Neural cell (in vitro differentiated cells): ENCODE results near the gene NELFA. TPM values are rescaled to one million over a fixed set of nuclear protein-coding genes. Genes with fewer than 3 reads are reported as not detected.

Experiments used
- H2AFZ ChIP-seq: fragments of 200-600, 300-800 bp; sonication (generic), shearing (Covaris generic); 2 replicates; pipeline ENCODE4 v1.6.0; 2014; ENCODE audit warnings: low read depth, mild to moderate bottlenecking, antibody characterized with exemption, low read length, moderate library complexity
- H3F3A ChIP-seq: fragments of 200-600 bp; shearing (Covaris generic); 2 replicates; pipeline ENCODE4 v1.6.1; 2016; ENCODE audit warnings: mild to moderate bottlenecking, moderate library complexity, mixed read lengths, antibody characterized with exemption, low read length; ENCODE audit not compliant: insufficient read depth, poor library complexity, severe bottlenecking
- H3K27ac ChIP-seq: fragments of 200-600, 300-800 bp; sonication (generic), shearing (Covaris generic); 2 replicates; pipeline ENCODE4 v1.5.1; 2014; ENCODE audit warnings: mild to moderate bottlenecking, low read length, moderate library complexity
- H3K27me3 ChIP-seq: fragments of 300-800, 200-600 bp; sonication (generic), shearing (Covaris generic); 2 replicates; pipeline ENCODE4 v1.6.0; 2014; ENCODE audit warnings: mild to moderate bottlenecking, low read depth, low read length, moderate library complexity; ENCODE audit not compliant: insufficient read depth
- H3K36me3 ChIP-seq: fragments of 300-800, 200-600 bp; sonication (generic), shearing (Covaris generic); 2 replicates; pipeline ENCODE4 v1.5.1; 2014; ENCODE audit warnings: mild to moderate bottlenecking, antibody characterized with exemption, low read length, moderate library complexity; ENCODE audit not compliant: insufficient read depth
- H3K4me2 ChIP-seq: fragments of 300-800, 200-600 bp; sonication (generic), shearing (Covaris generic); 2 replicates; pipeline ENCODE4 v1.6.0; 2014; ENCODE audit warnings: mild to moderate bottlenecking, low read length
- H3K4me3 ChIP-seq: fragments of 300-800, 200-600 bp; sonication (generic), shearing (Covaris generic); 2 replicates; pipeline ENCODE4 v1.5.1; 2014; ENCODE audit warnings: mild to moderate bottlenecking, low read length, moderate library complexity
- H3K79me2 ChIP-seq: fragments of 200-600 bp; shearing (Covaris generic); replicated peaks from 2 replicates; pipeline ENCODE4 v1.6.0; 2014; ENCODE audit warnings: mild to moderate bottlenecking, low read length, moderate library complexity; ENCODE audit not compliant: insufficient read depth
- H3K9ac ChIP-seq: fragments of 300-800, 200-600 bp; sonication (generic), shearing (Covaris generic); 2 replicates; pipeline ENCODE4 v1.6.1; 2016; ENCODE audit warnings: mild to moderate bottlenecking, low read length, mixed read lengths
- H3K9me2 ChIP-seq: fragments of 200-600 bp; shearing (Covaris generic); 2 replicates; pipeline ENCODE4 v1.6.1; 2016; ENCODE audit warnings: mild to moderate bottlenecking, low read length, mixed read lengths; ENCODE audit not compliant: insufficient read depth
- H3K9me3 ChIP-seq: fragments of 200-600, 300-800 bp; sonication (generic), shearing (Covaris generic); 2 replicates; pipeline ENCODE4 v1.6.1; 2016; ENCODE audit warnings: mild to moderate bottlenecking, mixed run types, low read length, moderate library complexity, mixed read lengths
- H4K20me1 ChIP-seq: fragments of 200-600 bp; shearing (Covaris generic); 2 replicates; pipeline ENCODE4 v1.6.1; 2016; ENCODE audit warnings: mild to moderate bottlenecking, mixed run types; ENCODE audit not compliant: insufficient read depth
- EP300 ChIP-seq: fragments of 450-650 bp; conservative IDR thresholded peaks from 2 replicates; pipeline ENCODE4 v1.6.1; 2014; ENCODE audit warnings: antibody characterized with exemption, mild to moderate bottlenecking, moderate library complexity; ENCODE audit not compliant: poor library complexity, severe bottlenecking
- EZH2 ChIP-seq: fragments of 200-600, 300-800 bp; shearing (Covaris generic), sonication (generic); IDR thresholded peaks from 2 replicates; pipeline ENCODE4 v1.6.1; 2014; ENCODE audit warnings: antibody characterized with exemption, low read length, borderline replicate concordance, mild to moderate bottlenecking; ENCODE audit not compliant: insufficient read depth, poor library complexity, severe bottlenecking
- MXI1 ChIP-seq: fragments of 450-650 bp; conservative IDR thresholded peaks from 2 replicates; pipeline ENCODE4 v1.6.1; 2014; ENCODE audit warnings: antibody characterized with exemption, mild to moderate bottlenecking; ENCODE audit not compliant: poor library complexity, severe bottlenecking
- POLR2AphosphoS5 ChIP-seq: IDR thresholded peaks from 2 replicates; pipeline ENCODE4 v1.6.1; 2012
- RAD21 ChIP-seq: fragments of 450-650 bp; conservative IDR thresholded peaks from 2 replicates; pipeline ENCODE4 v1.6.1; 2014; ENCODE audit warnings: antibody characterized with exemption, mild to moderate bottlenecking, moderate library complexity
- SMC3 ChIP-seq: fragments of 450-650 bp; conservative IDR thresholded peaks from 2 replicates; pipeline ENCODE4 v1.6.1; 2014; ENCODE audit warnings: antibody characterized with exemption, mild to moderate bottlenecking, moderate library complexity; ENCODE audit not compliant: poor library complexity
- TAF1 ChIP-seq: IDR thresholded peaks from 2 replicates; pipeline ENCODE4 v1.6.1; 2012; ENCODE audit warnings: low read depth
- polyA plus RNA-seq: library from polyadenylated mRNA; depleted of rRNA; stranded (reverse); fragments of >200 nt; gene quantifications from 2 replicates; pipeline ENCODE4 v1.2.3, GENCODE V29; 2014
- TF ChIP-seq, protein P1 (sequence below): IDR thresholded peaks from 2 replicates; pipeline ENCODE4 v1.6.1; 2012; ENCODE audit warnings: borderline replicate concordance
- TF ChIP-seq, protein P2 (sequence below): fragments of 450-650 bp; IDR thresholded peaks from 2 replicates; pipeline ENCODE4 v1.5.1; 2014; ENCODE audit warnings: antibody characterized with exemption, mild to moderate bottlenecking, moderate library complexity; ENCODE audit not compliant: poor library complexity, severe bottlenecking

NELFA gene
- polyA plus RNA-seq, 1 donor from 2014 or later = 40.5 TPM

DNA sequence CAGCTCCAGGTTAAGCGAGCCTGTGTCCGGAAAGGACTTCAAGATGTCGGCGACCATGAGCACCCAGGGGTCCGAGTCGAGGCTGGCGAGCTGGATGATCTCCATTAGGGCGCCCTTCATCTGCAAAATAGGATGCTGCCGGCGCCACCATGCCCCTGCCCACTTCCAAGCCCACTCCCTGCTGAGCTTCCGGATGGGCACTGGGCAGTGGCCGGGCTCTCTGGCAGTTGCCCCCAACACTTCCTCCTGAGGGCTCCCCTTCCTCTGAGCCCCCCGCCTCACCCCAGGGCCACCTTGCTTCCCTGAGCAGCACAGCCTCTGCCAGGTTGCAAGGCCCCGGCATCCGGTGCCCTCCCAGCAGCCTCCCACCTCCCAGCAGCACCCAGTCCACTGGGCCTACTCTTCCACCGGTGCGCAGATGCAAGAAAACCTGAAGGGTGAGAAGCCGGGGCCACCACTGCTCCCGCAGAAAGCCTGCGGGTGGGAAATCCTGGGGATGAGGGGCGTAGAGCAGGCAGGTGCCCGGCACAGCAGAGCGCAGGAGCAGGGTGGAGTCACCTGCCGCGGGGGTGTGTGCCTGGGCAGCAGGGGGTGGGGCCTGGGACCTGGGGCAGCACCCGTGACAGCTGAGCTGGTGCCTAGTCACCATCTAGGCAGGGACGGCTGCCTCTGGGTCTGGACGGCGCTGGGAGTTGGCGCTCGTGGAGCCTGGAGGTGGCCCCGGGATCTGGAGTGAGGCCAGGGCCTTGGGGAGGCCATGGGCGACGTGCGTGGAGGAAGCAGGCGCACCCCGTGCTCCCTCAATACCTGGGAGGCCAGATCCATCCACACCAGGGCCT is 17.0 kb downstream of the NELFA start:
- Histone ChIP-seq H3K27ac (no peak overlapping the region), H3K9ac (no peak overlapping the region), H2AFZ (no peak overlapping the region), H3K9me3 (no peaks in the 10 kb centered on the region), H3K4me3 (no peak overlapping the region), H3K27me3 (no peaks in the 10 kb centered on the region), H4K20me1 (no peaks in the 10 kb centered on the region), H3K79me2 (peaks cover 28% of the 10 kb centered on the region), H3K36me3 (no peaks in the 10 kb centered on the region), H3K4me2 (no peak overlapping the region), H3K9me2 (no peaks in the 10 kb centered on the region), H3F3A (no peaks in the 10 kb centered on the region)
- no peak for TF ChIP-seq POLR2AphosphoS5
- TF ChIP-seq SMC3 = no peak
- no peak for TF ChIP-seq TAF1
- TF ChIP-seq RAD21 = no peak
- TF ChIP-seq EZH2 = no peak

DNA sequence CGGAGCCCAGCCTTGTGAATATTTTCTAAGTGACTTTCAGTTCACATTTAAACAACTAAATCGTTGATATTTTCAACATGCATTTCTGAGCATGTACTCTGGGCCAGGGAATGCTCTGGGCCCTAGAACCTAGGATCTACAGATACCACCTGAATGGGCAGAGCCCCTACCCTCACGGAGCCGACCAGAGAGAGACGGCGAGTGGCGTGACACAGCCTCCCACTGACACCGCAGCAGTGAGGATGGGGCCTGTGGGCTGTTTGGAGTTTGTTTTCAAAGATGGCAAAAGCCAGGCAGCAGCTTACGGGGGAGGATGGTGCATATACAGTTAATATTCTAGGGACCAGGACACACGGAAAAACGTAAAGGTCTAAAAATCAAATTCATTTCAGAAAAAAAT is 17.7 kb downstream of the NELFA start:
- TF ChIP-seq SMC3 (no peak), EZH2 (no peak), MXI1 (no peak), POLR2AphosphoS5 (no peak), TAF1 (no peak), RAD21 (no peak), EP300 (no peak)
- TF ChIP-seq, protein P1, sequence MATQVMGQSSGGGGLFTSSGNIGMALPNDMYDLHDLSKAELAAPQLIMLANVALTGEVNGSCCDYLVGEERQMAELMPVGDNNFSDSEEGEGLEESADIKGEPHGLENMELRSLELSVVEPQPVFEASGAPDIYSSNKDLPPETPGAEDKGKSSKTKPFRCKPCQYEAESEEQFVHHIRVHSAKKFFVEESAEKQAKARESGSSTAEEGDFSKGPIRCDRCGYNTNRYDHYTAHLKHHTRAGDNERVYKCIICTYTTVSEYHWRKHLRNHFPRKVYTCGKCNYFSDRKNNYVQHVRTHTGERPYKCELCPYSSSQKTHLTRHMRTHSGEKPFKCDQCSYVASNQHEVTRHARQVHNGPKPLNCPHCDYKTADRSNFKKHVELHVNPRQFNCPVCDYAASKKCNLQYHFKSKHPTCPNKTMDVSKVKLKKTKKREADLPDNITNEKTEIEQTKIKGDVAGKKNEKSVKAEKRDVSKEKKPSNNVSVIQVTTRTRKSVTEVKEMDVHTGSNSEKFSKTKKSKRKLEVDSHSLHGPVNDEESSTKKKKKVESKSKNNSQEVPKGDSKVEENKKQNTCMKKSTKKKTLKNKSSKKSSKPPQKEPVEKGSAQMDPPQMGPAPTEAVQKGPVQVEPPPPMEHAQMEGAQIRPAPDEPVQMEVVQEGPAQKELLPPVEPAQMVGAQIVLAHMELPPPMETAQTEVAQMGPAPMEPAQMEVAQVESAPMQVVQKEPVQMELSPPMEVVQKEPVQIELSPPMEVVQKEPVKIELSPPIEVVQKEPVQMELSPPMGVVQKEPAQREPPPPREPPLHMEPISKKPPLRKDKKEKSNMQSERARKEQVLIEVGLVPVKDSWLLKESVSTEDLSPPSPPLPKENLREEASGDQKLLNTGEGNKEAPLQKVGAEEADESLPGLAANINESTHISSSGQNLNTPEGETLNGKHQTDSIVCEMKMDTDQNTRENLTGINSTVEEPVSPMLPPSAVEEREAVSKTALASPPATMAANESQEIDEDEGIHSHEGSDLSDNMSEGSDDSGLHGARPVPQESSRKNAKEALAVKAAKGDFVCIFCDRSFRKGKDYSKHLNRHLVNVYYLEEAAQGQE = no peak
- TF ChIP-seq, protein P2, sequence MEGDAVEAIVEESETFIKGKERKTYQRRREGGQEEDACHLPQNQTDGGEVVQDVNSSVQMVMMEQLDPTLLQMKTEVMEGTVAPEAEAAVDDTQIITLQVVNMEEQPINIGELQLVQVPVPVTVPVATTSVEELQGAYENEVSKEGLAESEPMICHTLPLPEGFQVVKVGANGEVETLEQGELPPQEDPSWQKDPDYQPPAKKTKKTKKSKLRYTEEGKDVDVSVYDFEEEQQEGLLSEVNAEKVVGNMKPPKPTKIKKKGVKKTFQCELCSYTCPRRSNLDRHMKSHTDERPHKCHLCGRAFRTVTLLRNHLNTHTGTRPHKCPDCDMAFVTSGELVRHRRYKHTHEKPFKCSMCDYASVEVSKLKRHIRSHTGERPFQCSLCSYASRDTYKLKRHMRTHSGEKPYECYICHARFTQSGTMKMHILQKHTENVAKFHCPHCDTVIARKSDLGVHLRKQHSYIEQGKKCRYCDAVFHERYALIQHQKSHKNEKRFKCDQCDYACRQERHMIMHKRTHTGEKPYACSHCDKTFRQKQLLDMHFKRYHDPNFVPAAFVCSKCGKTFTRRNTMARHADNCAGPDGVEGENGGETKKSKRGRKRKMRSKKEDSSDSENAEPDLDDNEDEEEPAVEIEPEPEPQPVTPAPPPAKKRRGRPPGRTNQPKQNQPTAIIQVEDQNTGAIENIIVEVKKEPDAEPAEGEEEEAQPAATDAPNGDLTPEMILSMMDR = no peak
- H3K36me3 ChIP-seq = no peaks in the 10 kb centered on the region
- H3K4me3 ChIP-seq = no peak overlapping the region

More for the DNA sequence above, 17.7 kb downstream of the NELFA start:
- peaks cover 21% of the 10 kb centered on the region for H3K79me2 ChIP-seq
- no peaks in the 10 kb centered on the region for H3F3A ChIP-seq
- H3K9ac ChIP-seq = no peak overlapping the region
- no peaks in the 10 kb centered on the region for H3K9me2 ChIP-seq
- no peaks in the 10 kb centered on the region for H3K27me3 ChIP-seq
- H3K27ac ChIP-seq = no peak overlapping the region
- H4K20me1 ChIP-seq = no peaks in the 10 kb centered on the region
- no peak overlapping the region for H2AFZ ChIP-seq
- H3K4me2 ChIP-seq = no peak overlapping the region
- no peaks in the 10 kb centered on the region for H3K9me3 ChIP-seq
